Cardiac septum (tissue), 1 donor: ENCODE data around the gene ACOT13. TPM values are rescaled to one million over a fixed set of nuclear protein-coding genes. Genes with fewer than 3 reads are reported as not detected.
"Not testable (repeated sequence)": the region's sequence is repeated elsewhere in the genome, so short reads cannot be mapped to it uniquely, and the experiment has no call there.

Experiments used
- DNase-seq: peaks from one replicate; pipeline ENCODE4 v3.0.0-alpha.2; 2020; ENCODE audit warnings: low spot score
- intact Hi-C: fragments of 100-400 bp; cut with DNase I; formaldehyde crosslinking; loops from one replicate; pipeline ENCODE4 v1.14.0; 2022
- total RNA-seq: library from RNA; stranded (reverse); fragmentation: NEBNext Ultra II Directional; extraction: Animal tissue kit (Norgen Biotek cat#: 25700); gene quantifications from one replicate; pipeline ENCODE4 v1.2.1, GENCODE V29; 2021
- donor health status: DM: no; HTN: no; CAD: no.

The ACOT13 gene
- total RNA-seq, 1 donor from 2014 or later = 40.5 TPM

GRCh38 chr6:24659561-24659960 lies 7.3 kb upstream of the ACOT13 start:
- intact Hi-C loops = no loop called here
- DNase-seq = no peak

- DNase-seq = no peak
- intact Hi-C loops = no loop called here
Measured at GRCh38 chr6:24660105-24660504, 6.8 kb upstream of the ACOT13 start.

GRCh38 chr6:24661759-24662158 lies 5.1 kb upstream of the ACOT13 start:
- DNase-seq, intact Hi-C loops: not testable (repeated sequence)

- intact Hi-C loops = no loop called here
- DNase-seq = no peak
Measured at GRCh38 chr6:24662236-24662635, 4.6 kb upstream of the ACOT13 start.

GRCh38 chr6:24663189-24663588 lies 3.7 kb upstream of the ACOT13 start:
- intact Hi-C loops = no loop called here
- no peak for DNase-seq

GRCh38 chr6:24664046-24664987 lies 2.6 kb upstream of the ACOT13 start:
- intact Hi-C loops = no loop called here
- no peak for DNase-seq

GRCh38 chr6:24666097-24666640 lies 708 bp upstream of the ACOT13 start:
- intact Hi-C loops = loop anchor here (2.0 kb wide), 1 partner anchor 55 kb away; no protein-coding TSS in a partner anchor

GRCh38 chr6:24667378-24667803 lies 514 bp downstream of the ACOT13 start:
- DNase-seq = no peak
- intact Hi-C loops = loop anchor here (2.0 kb wide), 1 partner anchor 53 kb away; no protein-coding TSS in a partner anchor

More at GRCh38 chr6:24666097-24666640, 708 bp upstream of the ACOT13 start:
- peak; percentile 81 for DNase-seq

- intact Hi-C loops, DNase-seq: not testable (repeated sequence)
Measured at GRCh38 chr6:24668066-24668996, 1.5 kb downstream of the ACOT13 start.

GRCh38 chr6:24668997-24669361 lies 2.1 kb downstream of the ACOT13 start:
- no peak for DNase-seq
- intact Hi-C loops = no loop called here

- intact Hi-C loops, DNase-seq: not testable (repeated sequence)
Measured at GRCh38 chr6:24670492-24670891, 3.6 kb downstream of the ACOT13 start.

GRCh38 chr6:24671077-24671476 lies 4.2 kb downstream of the ACOT13 start:
- DNase-seq, intact Hi-C loops: not testable (repeated sequence)

- intact Hi-C loops = no loop called here
- DNase-seq = no peak
Measured at GRCh38 chr6:24672620-24673182, 5.8 kb downstream of the ACOT13 start.

GRCh38 chr6:24673625-24674024 lies 6.7 kb downstream of the ACOT13 start:
- no peak for DNase-seq
- intact Hi-C loops = no loop called here

- intact Hi-C loops, DNase-seq: not testable (repeated sequence)
Measured at GRCh38 chr6:24678792-24679352, 12.0 kb downstream of the ACOT13 start.

- intact Hi-C loops = no loop called here
- DNase-seq = no peak
Measured at GRCh38 chr6:24680582-24680981, 13.7 kb downstream of the ACOT13 start.

- intact Hi-C loops = no loop called here
- no peak for DNase-seq
Measured at GRCh38 chr6:24683297-24684296, 16.7 kb downstream of the ACOT13 start.

- intact Hi-C loops = no loop called here
- no peak for DNase-seq
Measured at GRCh38 chr6:24686408-24686807, 19.5 kb downstream of the ACOT13 start.
